Cardiac muscle cell (in vitro differentiated cells and primary cell): Measurements from ENCODE around the gene RPL10A. TPM values are rescaled to one million over a fixed set of nuclear protein-coding genes. Genes with fewer than 3 reads are reported as not detected.

Experiments used
- DNase-seq, 2 donors: peaks; one replicate each; pipeline versions ENCODE4 v3.0.0 to v3.0.0-alpha.2; 2010 to 2017; ENCODE audit warnings: low read depth in 1 of 2, low spot score in 1 of 2
- H3K27ac ChIP-seq: fragments of 200-600 bp; sonication (generic); 2 replicates; pipeline ENCODE4 v1.5.1; 2016
- H3K27me3 ChIP-seq: fragments of 200-600 bp; sonication (generic); 2 replicates; pipeline ENCODE4 v1.6.0; 2016; ENCODE audit warnings: control low read depth
- H3K36me3 ChIP-seq: fragments of 200-600 bp; sonication (generic); 2 replicates; pipeline ENCODE4 v1.5.1; 2016; ENCODE audit warnings: control low read depth
- H3K4me1 ChIP-seq: fragments of 200-600 bp; sonication (generic); 2 replicates; pipeline ENCODE4 v1.8.1; 2017; ENCODE audit warnings: low read depth, mild to moderate bottlenecking, mixed run types
- H3K4me3 ChIP-seq: fragments of 200-600 bp; sonication (generic); 2 replicates; pipeline ENCODE4 v1.5.1; 2016; ENCODE audit warnings: mild to moderate bottlenecking
- H3K9me3 ChIP-seq: fragments of 200-600 bp; sonication (generic); 2 replicates; pipeline ENCODE4 v1.5.1; 2017; ENCODE audit warnings: low read depth, mild to moderate bottlenecking, control low read depth
- polyA plus RNA-seq: library from polyadenylated mRNA; unstranded; fragments of >200 nt; fragmentation: Nextera tagmentation; extraction: Ambion mirVana; gene quantifications from 2 replicates; pipeline ENCODE4 v1.2.1, GENCODE V29; 2016
- total RNA-seq: library from RNA; depleted of rRNA; stranded (reverse); fragments of >200 nt; gene quantifications from 2 replicates; pipeline ENCODE4 v1.2.3, GENCODE V29; 2016
- TF ChIP-seq, protein P1 (sequence below): IDR thresholded peaks from 2 replicates; pipeline ENCODE4 v1.5.1; 2012; ENCODE audit warnings: low read depth, mild to moderate bottlenecking, low read length

RPL10A gene
- total and polyA plus RNA-seq, 2 experiments from 2014 or later, result 390 to 1,095 TPM

DNA sequence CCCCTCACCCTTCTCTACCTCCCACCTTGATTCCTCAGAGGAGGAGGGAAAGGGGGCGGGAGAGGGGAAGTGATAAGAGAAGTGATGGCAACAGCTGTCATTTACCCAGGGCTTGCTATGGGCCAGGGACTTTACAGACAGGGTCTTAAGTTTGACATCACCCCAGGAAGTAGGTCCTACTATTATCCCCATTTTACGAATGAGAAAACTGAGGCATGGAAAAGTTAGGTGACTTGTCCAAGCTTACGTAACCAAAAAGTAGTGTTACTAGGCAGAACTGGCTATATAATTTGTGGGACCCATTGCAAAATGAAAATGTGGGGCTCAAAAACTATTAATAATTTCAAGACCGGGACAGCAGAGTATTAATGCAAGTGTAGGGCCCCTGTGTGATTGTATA is 26.6 kb upstream of the RPL10A start:
- Histone ChIP-seq H3K27ac (no peak overlapping the region), H3K4me3 (no peak overlapping the region), H3K36me3 (no peaks in the 10 kb centered on the region), H3K27me3 (no peaks in the 10 kb centered on the region), H3K4me1 (no peaks in the 10 kb centered on the region), H3K9me3 (no peaks in the 10 kb centered on the region)
- DNase-seq, result no peak
- TF ChIP-seq, protein P1, sequence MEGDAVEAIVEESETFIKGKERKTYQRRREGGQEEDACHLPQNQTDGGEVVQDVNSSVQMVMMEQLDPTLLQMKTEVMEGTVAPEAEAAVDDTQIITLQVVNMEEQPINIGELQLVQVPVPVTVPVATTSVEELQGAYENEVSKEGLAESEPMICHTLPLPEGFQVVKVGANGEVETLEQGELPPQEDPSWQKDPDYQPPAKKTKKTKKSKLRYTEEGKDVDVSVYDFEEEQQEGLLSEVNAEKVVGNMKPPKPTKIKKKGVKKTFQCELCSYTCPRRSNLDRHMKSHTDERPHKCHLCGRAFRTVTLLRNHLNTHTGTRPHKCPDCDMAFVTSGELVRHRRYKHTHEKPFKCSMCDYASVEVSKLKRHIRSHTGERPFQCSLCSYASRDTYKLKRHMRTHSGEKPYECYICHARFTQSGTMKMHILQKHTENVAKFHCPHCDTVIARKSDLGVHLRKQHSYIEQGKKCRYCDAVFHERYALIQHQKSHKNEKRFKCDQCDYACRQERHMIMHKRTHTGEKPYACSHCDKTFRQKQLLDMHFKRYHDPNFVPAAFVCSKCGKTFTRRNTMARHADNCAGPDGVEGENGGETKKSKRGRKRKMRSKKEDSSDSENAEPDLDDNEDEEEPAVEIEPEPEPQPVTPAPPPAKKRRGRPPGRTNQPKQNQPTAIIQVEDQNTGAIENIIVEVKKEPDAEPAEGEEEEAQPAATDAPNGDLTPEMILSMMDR, result no peak

DNA sequence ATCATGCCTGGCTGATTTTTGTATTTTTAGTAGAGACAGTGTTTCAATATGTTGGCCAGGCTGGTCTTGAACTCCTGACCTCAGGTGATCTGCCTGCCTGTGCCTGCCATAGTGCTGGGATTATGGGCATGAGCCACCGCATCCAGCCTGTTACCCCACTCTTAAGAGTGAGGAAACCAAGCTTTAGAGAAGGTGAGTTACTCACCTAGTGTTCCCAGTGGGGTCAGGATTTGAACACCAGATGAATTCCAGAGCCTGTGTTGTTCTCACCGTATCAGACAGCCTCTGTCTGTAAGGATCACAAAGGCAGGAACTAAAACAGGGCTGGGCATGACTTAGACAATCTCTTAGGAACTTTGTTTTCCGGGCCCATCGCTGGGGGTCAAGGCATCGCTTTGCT is 25.5 kb upstream of the RPL10A start:
- no peak for DNase-seq
- no peaks in the 10 kb centered on the region for H3K4me1 ChIP-seq
- H3K4me3 ChIP-seq, result no peak overlapping the region
- H3K27me3 ChIP-seq, result no peaks in the 10 kb centered on the region
- no peaks in the 10 kb centered on the region for H3K36me3 ChIP-seq
- no peaks in the 10 kb centered on the region for H3K9me3 ChIP-seq
- no peak overlapping the region for H3K27ac ChIP-seq
- TF ChIP-seq, protein P1, result no peak

DNA sequence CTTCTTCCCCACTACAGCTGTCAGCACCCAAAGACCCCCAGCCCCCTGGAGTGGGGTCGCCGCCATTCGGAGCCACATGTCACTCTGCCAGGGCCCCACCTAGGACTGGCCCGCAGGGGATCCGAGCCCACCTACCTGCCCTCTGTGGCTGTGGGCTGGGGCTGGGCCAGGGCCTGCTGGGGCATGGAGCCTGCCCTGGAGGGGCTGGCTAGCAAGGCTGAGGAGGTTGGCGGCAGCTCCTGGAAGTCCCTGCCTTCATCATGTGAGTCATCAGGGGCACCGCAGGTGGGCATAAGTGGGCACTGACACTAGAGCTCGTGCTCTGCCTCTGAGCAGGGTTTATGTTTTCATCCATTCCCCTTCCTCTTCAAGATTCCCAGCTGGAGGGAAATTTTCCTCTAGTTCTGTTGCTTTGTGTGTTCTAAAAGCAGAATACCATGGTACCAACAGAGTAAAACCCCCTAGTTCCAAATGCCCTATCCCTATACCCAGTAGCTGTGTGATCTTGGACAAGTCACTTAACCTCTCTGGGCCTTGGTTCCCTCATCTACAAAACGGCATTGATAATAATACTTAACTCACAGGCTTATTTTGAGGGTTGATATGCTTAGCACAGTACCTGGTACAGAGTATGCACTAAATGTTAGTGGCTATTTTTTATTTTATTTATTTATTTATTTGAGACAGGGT is 24.7 kb upstream of the RPL10A start:
- TF ChIP-seq, protein P1, result no peak
- Histone ChIP-seq H3K27me3 (no peaks in the 10 kb centered on the region), H3K9me3 (no peaks in the 10 kb centered on the region), H3K36me3 (no peaks in the 10 kb centered on the region), H3K27ac (no peak overlapping the region), H3K4me3 (no peak overlapping the region), H3K4me1 (no peaks in the 10 kb centered on the region)
- no peak for DNase-seq

DNA sequence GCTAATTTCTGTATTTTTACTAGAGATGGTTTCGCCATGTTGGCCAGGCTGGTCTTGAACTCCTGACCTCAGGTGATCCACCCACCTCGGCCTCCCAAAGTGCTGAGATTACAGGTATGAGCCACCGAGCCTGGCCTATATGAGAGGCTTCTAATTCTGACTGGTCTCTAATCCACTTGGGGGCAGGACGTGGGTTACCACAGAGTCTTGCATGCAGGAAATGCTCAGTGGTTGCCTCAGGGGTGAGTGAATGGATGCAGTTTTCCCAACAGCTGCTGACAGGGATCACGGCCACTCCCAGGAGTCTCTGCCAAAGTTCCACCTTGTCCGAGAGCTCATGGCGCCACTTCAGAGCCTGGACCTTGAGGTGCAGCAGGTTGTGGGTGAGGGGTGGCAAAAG is 22.5 kb upstream of the RPL10A start:
- Histone ChIP-seq H3K9me3 (no peaks in the 10 kb centered on the region), H3K27me3 (no peaks in the 10 kb centered on the region), H3K4me3 (no peak overlapping the region), H3K27ac (no peak overlapping the region), H3K4me1 (no peaks in the 10 kb centered on the region), H3K36me3 (no peaks in the 10 kb centered on the region)
- TF ChIP-seq, protein P1, result no peak
- DNase-seq, result peak in 1 of 2 donors; percentile 41

DNA sequence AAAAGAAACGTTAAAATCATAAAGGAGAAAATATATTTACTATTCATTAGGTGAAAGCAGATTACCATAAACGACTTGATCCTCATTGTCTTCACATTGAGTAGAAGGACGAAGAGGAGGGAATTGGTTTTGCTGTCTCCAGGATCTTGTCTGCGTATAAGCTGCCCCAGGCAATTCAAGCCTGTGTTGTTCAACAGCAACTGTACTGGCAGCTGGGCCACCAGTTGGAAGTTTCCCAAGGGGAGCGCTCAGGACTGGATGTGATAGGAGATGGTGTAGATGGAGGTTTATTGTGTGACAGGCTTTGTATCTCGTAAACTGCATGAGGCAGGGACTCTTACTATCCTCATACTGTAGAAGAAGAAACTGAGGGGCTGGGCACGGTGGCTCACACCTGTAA is 20.0 kb upstream of the RPL10A start:
- no peak for DNase-seq
- H3K9me3 ChIP-seq, result no peaks in the 10 kb centered on the region

More for the DNA sequence above, 20.0 kb upstream of the RPL10A start:
- TF ChIP-seq, protein P1, result no peak
- Histone ChIP-seq H3K27ac (no peak overlapping the region), H3K27me3 (no peaks in the 10 kb centered on the region), H3K4me3 (no peak overlapping the region), H3K36me3 (no peaks in the 10 kb centered on the region), H3K4me1 (peaks cover 13% of the 10 kb centered on the region)
